Stimulated activated CD8-positive, alpha-beta memory T cell treated with anti-CD3 and anti-CD28 coated beads, Interleukin-7, amount 100 ng/mL, for 48 hours (primary cell): ENCODE results near the gene STK17A.
"Not testable (repeated sequence)": the region's sequence is repeated elsewhere in the genome, so short reads cannot be mapped to it uniquely, and the experiment has no call there.

Experiments
- DNase-seq, 2 donors: peaks; one replicate each; pipeline ENCODE4 v3.0.0-alpha.2; 2020; ENCODE audit warnings: low read depth in 1 of 2; ENCODE audit errors: extremely low read depth in 1 of 2

Gene STK17A

DNA sequence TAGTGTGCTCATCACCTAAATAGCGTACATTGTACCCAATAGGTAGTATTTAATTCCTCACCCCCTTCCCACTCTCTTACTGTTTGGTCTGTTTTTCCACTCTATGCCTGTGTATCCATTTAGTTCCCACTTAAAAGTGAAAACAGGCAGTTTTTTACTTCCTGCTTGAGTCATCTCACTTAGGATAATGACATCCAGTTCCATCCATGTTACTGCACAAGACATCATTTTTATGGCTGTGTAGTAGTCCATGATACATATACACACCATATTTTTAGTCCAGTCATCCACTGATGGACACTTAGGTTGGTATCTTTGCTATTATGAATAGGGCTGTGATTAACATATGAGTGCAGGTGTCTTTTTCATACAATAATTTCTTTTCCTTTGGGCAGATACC is 10.1 kb downstream of the STK17A start:
- no peak for DNase-seq

DNA sequence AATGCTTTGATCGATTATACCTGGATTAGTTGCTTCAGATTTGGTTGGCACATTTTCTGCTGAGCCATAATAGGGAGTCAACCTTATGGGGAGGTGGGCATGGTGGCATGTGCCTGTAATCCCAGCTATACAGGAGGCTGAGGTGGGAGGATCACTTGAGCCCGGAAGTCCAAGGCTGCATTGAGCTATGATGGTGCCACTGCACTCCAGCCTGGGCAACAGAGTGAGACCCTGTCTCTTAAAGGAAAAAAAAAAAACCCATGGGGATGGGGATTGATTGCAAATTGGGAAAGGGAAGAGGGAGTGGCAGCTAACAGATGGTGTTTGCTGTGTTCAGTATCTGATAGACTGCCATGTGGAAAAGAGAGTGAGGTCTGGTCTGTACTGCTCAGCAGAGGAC is 11.1 kb downstream of the STK17A start:
- DNase-seq, result no peak

DNA sequence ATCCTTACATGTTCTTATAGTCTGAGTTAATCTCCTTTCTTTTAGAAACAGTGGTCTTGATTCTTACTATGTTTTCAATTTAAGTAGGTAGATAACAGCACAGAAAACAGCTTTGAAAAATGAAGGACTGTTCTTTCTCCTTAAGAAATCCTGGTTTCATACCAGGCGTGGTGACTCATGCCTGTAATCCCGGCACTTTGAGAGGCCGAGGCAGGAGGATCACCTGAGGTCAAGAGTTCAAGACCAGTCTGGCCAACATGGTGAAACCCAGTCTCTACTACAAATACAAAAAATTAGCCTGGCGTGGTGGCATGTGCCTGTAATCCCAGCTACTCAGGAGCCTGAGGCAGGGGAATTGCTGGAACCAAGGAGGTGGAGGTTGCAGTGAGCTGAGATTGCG is 13.5 kb downstream of the STK17A start:
- not testable (repeated sequence) for DNase-seq

DNA sequence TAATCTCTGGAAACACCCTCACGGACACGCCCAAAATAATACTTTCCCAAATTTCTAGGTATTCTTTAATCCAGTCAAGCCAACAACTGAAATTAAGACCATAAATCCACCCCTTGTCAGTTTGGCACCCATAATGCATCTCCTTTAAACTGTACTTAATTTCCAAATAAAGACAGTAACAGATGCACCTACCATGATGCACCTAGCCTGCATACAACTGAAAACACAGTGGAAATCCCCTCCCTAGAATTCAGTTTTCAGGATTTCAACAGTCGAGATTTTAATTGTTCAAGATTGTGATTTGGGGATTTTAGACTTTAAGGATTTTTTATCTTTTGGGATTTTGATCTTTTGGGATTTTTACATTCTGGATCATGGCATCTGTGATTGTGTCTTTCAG is 17.1 kb downstream of the STK17A start:
- DNase-seq, result no peak

DNA sequence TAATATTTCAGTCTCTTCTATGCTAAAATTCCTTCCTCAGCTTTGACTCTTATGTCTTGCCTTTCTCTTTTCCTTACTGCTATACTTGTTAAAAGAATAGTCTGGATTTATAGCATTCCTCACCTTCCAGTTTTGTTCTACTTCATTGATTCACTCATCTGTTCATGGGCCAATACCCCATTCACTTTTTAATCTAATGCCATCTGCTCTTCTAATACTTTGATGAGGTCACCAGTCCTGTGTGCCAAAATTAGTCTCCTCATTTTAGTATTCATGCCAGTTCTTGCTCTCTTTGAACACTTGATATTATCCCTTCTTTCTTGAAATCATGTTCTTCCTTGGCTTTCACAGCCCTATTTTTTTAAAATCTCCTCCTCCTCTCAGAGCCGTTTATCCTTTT is 19.3 kb downstream of the STK17A start:
- no peak for DNase-seq

DNA sequence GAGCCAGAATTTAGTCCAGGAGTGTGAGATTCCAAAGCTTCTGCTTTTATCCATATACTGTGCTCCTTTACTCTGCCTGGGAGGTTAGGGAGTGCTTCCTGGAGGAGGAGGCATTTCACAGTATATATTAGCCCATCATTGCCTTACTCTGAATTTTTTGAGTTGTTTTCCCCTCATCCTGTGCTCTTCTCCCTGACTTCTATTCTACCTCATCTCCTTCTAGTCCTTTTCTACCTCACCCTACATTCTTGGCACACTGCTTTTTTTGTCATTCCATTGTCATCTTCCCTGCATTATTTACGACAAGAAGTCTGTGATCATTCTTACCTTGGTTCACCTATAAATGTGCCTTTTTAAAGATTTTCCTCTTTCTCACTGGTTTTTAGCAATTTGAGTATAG is 21.3 kb downstream of the STK17A start:
- no peak for DNase-seq

DNA sequence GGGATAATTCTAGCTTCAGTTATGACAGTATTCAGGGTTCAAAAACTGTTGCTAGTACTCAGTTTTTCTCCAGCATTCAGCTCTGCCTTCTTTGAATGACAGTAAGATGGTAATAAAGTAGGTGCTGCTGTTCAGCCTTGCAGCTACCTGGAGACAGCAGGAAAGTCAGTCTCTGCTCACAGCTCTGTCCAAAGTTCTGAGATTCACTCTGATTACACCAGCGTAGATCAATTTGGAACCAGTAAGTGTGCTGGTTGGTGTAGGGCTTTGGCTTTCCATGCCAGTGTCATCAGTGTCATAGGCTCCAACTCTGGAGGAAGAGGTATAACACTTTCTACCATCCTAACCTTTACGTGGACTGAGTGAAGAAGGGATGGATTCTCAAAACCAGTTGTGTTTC is 26.2 kb downstream of the STK17A start:
- DNase-seq, result no peak

DNA sequence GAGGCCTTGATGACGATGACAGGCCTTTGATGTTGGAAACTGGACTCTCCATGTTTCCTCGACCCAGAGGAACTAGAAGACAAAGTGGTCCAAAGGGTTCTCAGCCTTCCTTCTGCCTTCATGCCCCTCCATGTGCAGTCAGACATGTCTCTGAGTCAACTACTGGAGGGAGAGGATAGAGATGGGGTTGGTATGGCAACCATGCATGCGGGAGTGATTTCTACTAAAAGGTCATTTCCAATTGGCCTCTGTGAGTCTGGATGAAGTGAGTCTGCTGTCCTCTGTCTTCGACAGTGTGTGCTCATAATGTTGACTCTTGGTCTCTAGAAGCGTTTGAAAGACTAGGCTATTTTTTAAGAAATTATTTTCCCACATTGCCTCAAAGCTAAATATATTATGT is 29.2 kb downstream of the STK17A start:
- DNase-seq, result no peak

- DNase-seq, result no peak
Measured at GRCh38 chr7:43612599-43613589, 30.0 kb downstream of the STK17A start.

DNA sequence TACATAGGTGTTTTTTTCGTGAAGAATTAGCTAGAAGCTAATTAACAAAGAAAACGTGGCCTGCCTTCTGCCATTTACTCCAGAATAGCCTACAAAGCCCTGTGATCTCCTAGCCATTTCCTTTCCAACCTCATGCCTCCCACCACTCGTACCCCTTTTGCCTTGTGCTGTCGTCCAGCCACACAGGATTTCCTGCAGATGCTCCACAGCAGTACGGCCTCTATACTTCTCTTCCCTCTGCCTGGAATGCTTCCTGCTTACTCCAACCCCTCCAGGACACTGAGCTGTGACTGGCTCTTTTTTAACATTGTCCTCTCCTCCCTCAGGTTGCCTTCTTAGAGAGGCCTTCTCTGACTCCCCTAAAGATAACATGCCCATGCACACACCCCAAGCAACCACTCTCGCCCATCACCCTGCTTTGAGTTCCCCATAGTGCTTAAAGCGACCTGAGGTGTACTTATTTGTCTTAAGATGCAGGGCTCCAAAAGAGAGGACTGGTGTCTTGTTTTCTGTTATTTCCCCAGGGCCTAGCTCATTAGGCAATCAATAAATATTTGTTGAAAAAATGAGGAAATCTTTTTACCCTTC is 32.7 kb downstream of the STK17A start:
- DNase-seq, result no peak

GRCh38 chr7:43616977-43617376 is 34.1 kb downstream of the STK17A start:
- DNase-seq, result no peak

- DNase-seq, result no peak
Measured at GRCh38 chr7:43618073-43618472, 35.2 kb downstream of the STK17A start.

GRCh38 chr7:43619213-43620012 is 36.5 kb downstream of the STK17A start:
- DNase-seq, result no peak

- no peak for DNase-seq
Measured at GRCh38 chr7:43621729-43622448, 39.0 kb downstream of the STK17A start.

DNA sequence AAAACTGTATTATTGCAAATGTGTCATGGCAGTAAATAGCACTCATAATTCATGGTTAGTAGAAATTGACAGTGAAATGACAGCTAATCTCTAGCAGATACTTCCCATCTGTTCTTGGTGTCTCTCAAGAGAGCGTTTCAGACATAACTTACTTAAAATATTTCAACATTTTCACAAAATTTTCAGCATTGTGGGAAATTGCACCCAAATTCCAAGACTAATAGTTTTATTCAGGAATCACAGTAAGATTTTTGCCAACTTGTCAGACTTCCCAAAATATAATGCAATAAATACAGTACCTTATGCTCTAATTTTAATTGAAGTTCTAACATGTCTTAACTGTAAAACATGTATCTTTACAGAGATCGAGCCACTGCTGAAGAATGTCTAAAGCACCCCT is 41.2 kb downstream of the STK17A start:
- DNase-seq, result no peak

DNA sequence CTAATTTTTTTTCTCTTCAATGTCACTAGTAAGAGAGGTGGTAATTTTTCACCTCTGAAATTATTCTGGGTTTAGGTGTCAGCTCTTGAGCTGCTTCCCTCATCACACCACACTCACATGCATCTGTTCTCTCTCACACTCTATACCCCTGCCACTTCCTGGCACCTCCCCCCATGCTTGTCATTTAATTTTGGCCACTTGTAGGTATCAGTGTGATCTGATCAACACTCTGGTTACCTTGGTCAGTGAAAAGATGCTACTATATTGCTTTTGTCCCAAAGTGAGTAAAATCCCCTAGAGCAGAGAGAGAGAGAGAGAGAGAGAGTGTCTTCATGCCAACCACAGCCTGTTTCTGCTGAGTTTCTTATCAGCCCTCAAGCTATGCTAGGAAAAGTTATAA is 42.5 kb downstream of the STK17A start:
- DNase-seq, result no peak

DNA sequence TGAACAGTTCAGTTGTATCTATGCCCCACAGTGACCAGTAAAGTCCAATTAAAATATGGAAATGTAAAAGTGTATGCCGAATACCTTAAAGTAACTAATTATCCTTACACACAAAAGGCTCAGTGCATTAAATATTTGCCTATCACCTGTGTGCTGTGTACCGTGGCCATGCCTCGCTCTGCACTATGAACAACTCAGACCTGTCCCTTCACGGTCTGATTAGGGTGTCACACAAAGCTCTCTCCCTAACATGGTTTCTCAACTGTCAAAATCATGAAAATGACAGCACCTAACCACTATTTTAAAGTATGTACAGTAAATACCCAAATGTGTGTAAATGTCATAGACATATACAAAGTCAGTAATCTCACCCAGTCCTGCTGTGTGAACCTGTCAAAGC is 43.1 kb downstream of the STK17A start:
- DNase-seq, result no peak

DNA sequence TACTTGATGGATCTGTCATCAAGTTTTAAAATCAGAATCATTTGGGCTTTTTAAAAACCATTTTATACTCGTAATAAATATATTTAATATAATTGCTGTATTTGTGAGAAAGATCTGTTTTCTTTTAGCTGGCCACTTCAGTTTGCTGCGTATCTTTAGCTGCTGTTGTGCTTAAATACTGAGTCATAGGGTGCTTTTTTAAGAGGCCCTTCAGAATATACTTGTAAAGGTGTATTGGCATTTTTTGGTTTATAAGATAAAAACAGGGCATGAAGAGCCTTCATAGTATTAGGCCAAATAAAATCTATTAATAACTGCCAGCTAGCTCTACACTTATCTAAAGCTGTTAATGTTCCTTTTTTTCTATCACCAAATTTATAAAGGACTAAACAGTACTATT is 43.8 kb downstream of the STK17A start:
- DNase-seq, result no peak

DNA sequence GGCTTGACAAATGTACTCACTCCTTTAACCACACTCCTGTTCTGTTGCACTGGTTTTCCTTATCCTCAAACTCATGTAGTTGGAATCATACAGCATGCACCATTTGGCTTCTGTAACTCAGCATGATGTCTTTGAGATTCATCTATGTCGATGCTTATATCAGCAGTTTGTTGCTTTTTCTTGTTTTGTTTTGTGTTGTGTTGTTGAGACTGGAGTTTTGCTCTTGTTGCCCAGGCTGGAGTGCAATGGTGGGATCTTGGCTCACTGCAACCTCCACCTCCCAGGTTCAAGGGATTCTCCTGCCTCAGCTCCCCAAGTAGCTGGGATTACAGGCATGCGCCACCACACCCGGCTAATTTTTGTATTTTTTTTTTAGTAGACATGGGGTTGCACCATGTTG is 44.9 kb downstream of the STK17A start:
- not testable (repeated sequence) for DNase-seq

DNA sequence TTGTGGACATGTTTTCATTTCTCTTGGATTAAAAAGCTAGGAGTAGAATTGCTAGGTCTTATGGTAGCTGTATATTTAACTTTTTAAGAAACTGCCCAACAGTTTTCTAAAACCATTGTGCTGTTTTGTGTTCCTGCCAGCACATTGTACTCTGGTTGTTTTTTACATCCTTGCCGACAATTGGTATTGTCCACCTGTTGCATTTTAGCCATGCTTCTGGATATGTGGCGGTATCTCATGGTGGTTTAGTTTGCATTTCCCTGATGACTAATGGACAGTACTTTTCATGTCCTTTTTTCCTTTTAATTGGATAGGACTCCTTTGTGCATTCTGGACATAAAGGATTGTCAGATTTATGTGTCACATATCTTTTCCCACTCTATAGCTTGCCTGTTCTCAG is 45.5 kb downstream of the STK17A start:
- DNase-seq, result no peak

DNA sequence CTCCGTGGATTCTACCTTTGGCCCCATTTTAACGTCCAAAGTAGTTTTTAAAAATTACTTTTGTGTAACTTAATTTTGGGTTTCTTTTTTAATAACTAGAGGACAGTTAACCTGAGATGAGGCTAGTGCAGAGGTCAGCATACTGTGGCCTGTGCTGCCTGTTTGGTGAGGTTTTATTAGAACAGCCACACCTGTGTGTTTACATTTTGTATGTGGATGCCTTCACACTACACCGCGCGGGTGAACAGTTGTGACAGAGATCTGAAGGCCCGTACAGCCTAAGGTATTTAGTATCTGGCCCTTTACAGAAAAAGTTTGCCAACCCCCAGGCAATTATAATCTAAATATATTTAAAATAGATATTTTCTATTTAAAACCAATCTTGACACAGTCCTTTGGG is 46.9 kb downstream of the STK17A start:
- DNase-seq, result no peak
